Ectodermal cell (in vitro differentiated cells): ENCODE results near the gene RND2.
"Not testable (repeated sequence)": the region's sequence is repeated elsewhere in the genome, so short reads cannot be mapped to it uniquely, and the experiment has no call there.

Experiments
- H3K27ac ChIP-seq: 2 replicates; pipeline ENCODE4 v1.7.0; 2013; ENCODE audit warnings: mild to moderate bottlenecking, low read depth, low read length; ENCODE audit not compliant: insufficient read depth, poor library complexity, severe bottlenecking
- H3K27me3 ChIP-seq: 2 replicates; pipeline ENCODE4 v1.7.0; 2013; ENCODE audit warnings: mild to moderate bottlenecking, low read length; ENCODE audit not compliant: insufficient read depth, control insufficient read depth, poor library complexity, severe bottlenecking
- H3K36me3 ChIP-seq: one replicate; pipeline ENCODE4 v1.7.0; 2013; ENCODE audit warnings: low read length; ENCODE audit not compliant: control insufficient read depth, insufficient read depth
- H3K4me1 ChIP-seq: one replicate; pipeline ENCODE4 v1.7.0; 2013; ENCODE audit warnings: low read length; ENCODE audit not compliant: control insufficient read depth, insufficient read depth
- H3K4me3 ChIP-seq: 2 replicates; pipeline ENCODE4 v1.7.0; 2013; ENCODE audit warnings: low read depth, low read length, control low read depth; ENCODE audit not compliant: insufficient read depth
- H3K9me3 ChIP-seq: 2 replicates; pipeline ENCODE4 v1.7.0; 2013; ENCODE audit warnings: mild to moderate bottlenecking, low read length, moderate library complexity; ENCODE audit not compliant: control insufficient read depth
- WGBS, 2 experiments: methylation state at CpG; one replicate each; pipeline ENCODE4 v1.1.7; 2013; ENCODE audit warnings: missing lambda C conversion rate in 2 of 2; 5-methylcytosine and 5-hydroxymethylcytosine counted together

Gene RND2

GRCh38 chr17:43043307-43043706 lies 18.3 kb downstream of the RND2 start:
- Histone ChIP-seq H3K9me3 (no peaks in the 10 kb centered on the region), H3K36me3 (no peaks in the 10 kb centered on the region), H3K27me3 (no peaks in the 10 kb centered on the region), H3K27ac (no peak overlapping the region), H3K4me1 (peaks cover 18% of the 10 kb centered on the region), H3K4me3 (no peak overlapping the region)

GRCh38 chr17:43044024-43044423 lies 19.0 kb downstream of the RND2 start:
- no peaks in the 10 kb centered on the region for H3K27me3 ChIP-seq
- H3K36me3 ChIP-seq = no peaks in the 10 kb centered on the region
- H3K27ac ChIP-seq = no peak overlapping the region
- peaks cover 18% of the 10 kb centered on the region for H3K4me1 ChIP-seq
- H3K9me3 ChIP-seq = no peaks in the 10 kb centered on the region
- no peak overlapping the region for H3K4me3 ChIP-seq
- WGBS, 2 experiments = 93 to 97% methylated on average over 4 of the region's 4 CpGs

GRCh38 chr17:43051969-43052368 lies 26.9 kb downstream of the RND2 start:
- Histone ChIP-seq H3K9me3 (no peaks in the 10 kb centered on the region), H3K4me1 (no peaks in the 10 kb centered on the region), H3K36me3 (peaks cover 30% of the 10 kb centered on the region), H3K27ac (no peak overlapping the region), H3K4me3 (no peak overlapping the region), H3K27me3 (no peaks in the 10 kb centered on the region)
- WGBS, 2 experiments = 87 to 100% methylated on average over 1 of the region's 1 CpG

- H3K9me3 ChIP-seq = not testable (repeated sequence)
- 95 to 96% methylated on average over 7 of the region's 7 CpGs for WGBS, 2 experiments
These were observed 28.0 kb downstream of the RND2 start for GRCh38 chr17:43053008-43053407.

GRCh38 chr17:43056051-43056450 lies 31.0 kb downstream of the RND2 start:
- Histone ChIP-seq H3K9me3 (no peaks in the 10 kb centered on the region), H3K27ac (no peak overlapping the region), H3K4me3 (no peak overlapping the region), H3K27me3 (no peaks in the 10 kb centered on the region), H3K36me3 (peaks cover 30% of the 10 kb centered on the region), H3K4me1 (no peaks in the 10 kb centered on the region)
- 89 to 94% methylated on average over 7 of the region's 7 CpGs for WGBS, 2 experiments

More at GRCh38 chr17:43053008-43053407, 28.0 kb downstream of the RND2 start:
- H3K27me3 ChIP-seq, H3K4me1 ChIP-seq, H3K27ac ChIP-seq, H3K4me3 ChIP-seq: not testable (repeated sequence)
- peaks cover 32% of the 10 kb centered on the region for H3K36me3 ChIP-seq

GRCh38 chr17:43062984-43063638 lies 38.1 kb downstream of the RND2 start:
- H3K27ac ChIP-seq = no peak overlapping the region
- no peak overlapping the region for H3K4me3 ChIP-seq
- H3K36me3 ChIP-seq = peaks cover 5% of the 10 kb centered on the region
- no peaks in the 10 kb centered on the region for H3K27me3 ChIP-seq
- WGBS, 2 experiments = 89 to 92% methylated on average over 10 of the region's 10 CpGs
- H3K4me1 ChIP-seq = no peaks in the 10 kb centered on the region
- H3K9me3 ChIP-seq = no peaks in the 10 kb centered on the region

- H3K36me3 ChIP-seq = peaks cover 3% of the 10 kb centered on the region
- no peak overlapping the region for H3K4me3 ChIP-seq
- H3K9me3 ChIP-seq = no peaks in the 10 kb centered on the region
- 95 to 96% methylated on average over 6 of the region's 6 CpGs for WGBS, 2 experiments
- H3K27me3 ChIP-seq = no peaks in the 10 kb centered on the region
- no peak overlapping the region for H3K27ac ChIP-seq
- no peaks in the 10 kb centered on the region for H3K4me1 ChIP-seq
These were observed 43.7 kb downstream of the RND2 start for GRCh38 chr17:43068570-43069367.

GRCh38 chr17:43069368-43069898 lies 44.4 kb downstream of the RND2 start:
- H3K27me3 ChIP-seq = no peaks in the 10 kb centered on the region
- H3K36me3 ChIP-seq = peaks cover 3% of the 10 kb centered on the region
- H3K27ac ChIP-seq = no peak overlapping the region
- no peak overlapping the region for H3K4me3 ChIP-seq
- WGBS, 2 experiments = 95 to 98% methylated on average over 3 of the region's 3 CpGs
- no peaks in the 10 kb centered on the region for H3K4me1 ChIP-seq
- no peaks in the 10 kb centered on the region for H3K9me3 ChIP-seq

- H3K4me1 ChIP-seq = no peaks in the 10 kb centered on the region
- H3K36me3 ChIP-seq = peaks cover 3% of the 10 kb centered on the region
- no peak overlapping the region for H3K27ac ChIP-seq
- H3K4me3 ChIP-seq = no peak overlapping the region
- WGBS, 2 experiments = 90 to 97% methylated on average over 1 of the region's 1 CpG
- no peaks in the 10 kb centered on the region for H3K9me3 ChIP-seq
- no peaks in the 10 kb centered on the region for H3K27me3 ChIP-seq
These were observed 45.2 kb downstream of the RND2 start for GRCh38 chr17:43070257-43070656.

- 93 to 96% methylated on average over 1 of the region's 1 CpG for WGBS, 2 experiments
- Histone ChIP-seq H3K9me3 (no peaks in the 10 kb centered on the region), H3K36me3 (peaks cover 3% of the 10 kb centered on the region), H3K27me3 (no peaks in the 10 kb centered on the region), H3K4me1 (no peaks in the 10 kb centered on the region), H3K4me3 (no peak overlapping the region), H3K27ac (no peak overlapping the region)
These were observed 45.8 kb downstream of the RND2 start for GRCh38 chr17:43070872-43071271.
